ENCODE data around the gene CCDC30.

Gene CCDC30

GRCh38 chr1:42462828-42463763, at the start of gene CCDC30:
Gene CCDC30, plus strand, starts transcription at chr1:42463286. Its CDS starts 17,266 bp downstream, at chr1:42480552.
- DNase-seq: peak; percentile 93 to 95

- no peak for DNase-seq
Measured at GRCh38 chr1:42414551-42415496, 48.3 kb upstream of the CCDC30 start.

- DNase-seq: no peak
Measured at GRCh38 chr1:42417166-42417565, 45.9 kb upstream of the CCDC30 start.

- DNase-seq: no peak
Measured at GRCh38 chr1:42418516-42418915, 44.6 kb upstream of the CCDC30 start.

GRCh38 chr1:42419126-42419821, 43.8 kb upstream of the CCDC30 start:
- DNase-seq: no peak

- no peak for DNase-seq
Measured at GRCh38 chr1:42420121-42420520, 43.0 kb upstream of the CCDC30 start.

- DNase-seq: no peak
Measured at GRCh38 chr1:42420911-42421585, 42.0 kb upstream of the CCDC30 start.

- DNase-seq: no peak
Measured at GRCh38 chr1:42422737-42423136, 40.3 kb upstream of the CCDC30 start.

GRCh38 chr1:42423681-42424080, 39.4 kb upstream of the CCDC30 start:
- no peak for DNase-seq

- no peak for DNase-seq
Measured at GRCh38 chr1:42424201-42424600, 38.9 kb upstream of the CCDC30 start.

- DNase-seq: no peak
Measured at GRCh38 chr1:42427240-42427639, 35.8 kb upstream of the CCDC30 start.

- no peak for DNase-seq
Measured at GRCh38 chr1:42429603-42430002, 33.5 kb upstream of the CCDC30 start.

- DNase-seq: no peak
Measured at GRCh38 chr1:42430286-42431135, 32.6 kb upstream of the CCDC30 start.

GRCh38 chr1:42431514-42431913, 31.6 kb upstream of the CCDC30 start:
- DNase-seq: no peak

GRCh38 chr1:42432714-42433113, 30.4 kb upstream of the CCDC30 start:
- DNase-seq: no peak

GRCh38 chr1:42433369-42433768, 29.7 kb upstream of the CCDC30 start:
- DNase-seq: no peak

GRCh38 chr1:42434340-42434739, 28.7 kb upstream of the CCDC30 start:
- no peak for DNase-seq

GRCh38 chr1:42439940-42440339, 23.1 kb upstream of the CCDC30 start:
- DNase-seq: no peak

- no peak for DNase-seq
Measured at GRCh38 chr1:42442662-42443061, 20.4 kb upstream of the CCDC30 start.

GRCh38 chr1:42449256-42449655, 13.8 kb upstream of the CCDC30 start:
- DNase-seq: no peak

- DNase-seq: no peak
Measured at GRCh38 chr1:42450061-42450460, 13.0 kb upstream of the CCDC30 start.

Measured in activated CD4-positive, alpha-beta T cell treated with anti-CD3 and anti-CD28 coated beads, Interleukin-2, amount 50 U/mL, for 48 hours (primary cell).